GM19468 (cell line): Measurements from ENCODE around the gene SDK1.
A peak's percentile ranks its signal among the peaks of the same experiment; 100 is the strongest.
"Not testable (repeated sequence)": the region's sequence is repeated elsewhere in the genome, so short reads cannot be mapped to it uniquely, and the experiment has no call there.

Experiments
- ATAC-seq: cut with Tn5 transposase; IDR thresholded peaks from one replicate; pipeline ENCODE4 v1.9.1; 2021; ENCODE audit warnings: mild to moderate bottlenecking, moderate library complexity, moderate number of reproducible peaks; ENCODE audit not compliant: unreplicated experiment; ENCODE audit errors: extremely low read depth

SDK1 gene

DNA sequence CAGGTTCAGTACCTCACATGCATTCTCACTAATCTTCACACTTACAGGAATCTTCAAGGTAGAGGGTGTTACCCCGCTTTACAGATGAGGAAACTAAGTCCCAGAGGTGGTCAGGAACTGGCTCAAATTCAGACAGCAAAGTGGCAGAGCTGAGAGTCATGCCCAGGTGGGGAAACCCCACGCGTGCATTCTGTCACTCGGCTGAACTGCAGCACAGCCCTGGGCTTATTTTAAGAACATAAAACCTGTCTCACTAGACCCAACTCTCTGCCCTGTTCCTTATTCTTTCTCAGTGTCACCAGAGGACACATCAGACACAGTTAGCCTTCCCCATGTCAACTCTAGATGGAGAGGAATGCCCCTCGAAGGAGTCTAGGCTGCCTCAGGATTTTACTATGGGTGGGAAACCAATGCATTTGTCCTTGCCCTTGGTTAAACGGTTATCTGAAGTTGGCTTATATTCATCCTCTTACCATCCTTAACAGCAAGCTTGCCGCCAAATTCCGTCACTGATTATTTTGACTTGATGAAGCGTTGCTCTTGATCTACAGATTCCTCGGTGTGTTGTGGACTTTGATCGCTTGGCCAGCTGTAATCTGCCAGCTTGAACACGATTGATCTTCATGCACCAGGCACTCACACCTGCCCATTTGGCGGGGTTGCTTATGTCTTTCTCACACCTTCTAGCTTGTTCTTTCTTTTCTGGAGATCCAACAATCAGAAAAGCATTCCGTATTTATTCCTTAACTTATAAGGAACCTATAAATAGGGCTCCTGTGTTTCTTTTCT lies 627.9 kb downstream of the SDK1 start:
- no peak for ATAC-seq

DNA sequence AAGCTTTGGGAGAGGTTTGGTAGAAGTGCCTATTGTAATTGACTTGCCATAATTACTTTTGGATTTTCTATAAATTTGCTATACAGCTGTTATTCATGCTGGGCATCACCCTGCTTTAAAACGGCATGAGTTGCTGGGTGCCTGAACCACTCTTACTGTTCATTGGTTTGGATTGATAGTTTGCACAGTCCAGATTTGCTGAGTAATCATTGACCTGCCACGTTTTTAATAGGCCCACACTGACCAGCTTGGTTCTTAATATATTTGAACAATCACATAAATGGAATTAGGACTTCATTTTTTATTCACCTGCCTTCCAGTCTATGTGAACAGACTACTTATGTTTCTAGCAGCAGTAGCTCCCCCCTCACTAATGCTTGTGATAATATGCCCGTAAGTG lies 630.8 kb downstream of the SDK1 start:
- no peak for ATAC-seq

DNA sequence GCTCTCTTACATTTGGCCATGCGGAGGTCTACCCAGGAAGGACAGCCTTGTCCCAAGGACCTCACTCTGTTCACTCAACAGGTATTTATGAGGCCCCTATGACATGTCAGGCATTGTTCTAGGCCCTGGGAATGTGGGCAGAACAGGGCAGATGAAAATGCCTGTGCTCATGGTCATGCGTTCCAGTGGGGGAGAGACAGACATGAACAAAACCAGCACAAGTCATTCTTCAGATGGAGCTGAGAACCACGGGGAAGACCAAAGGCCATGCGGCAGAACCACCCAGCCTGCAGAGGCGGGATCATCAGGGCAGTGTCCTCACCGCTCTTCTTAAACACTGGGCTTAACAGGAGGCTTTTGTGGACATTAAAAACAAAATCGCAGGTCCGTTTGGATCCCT lies 636.1 kb downstream of the SDK1 start:
- no peak for ATAC-seq

DNA sequence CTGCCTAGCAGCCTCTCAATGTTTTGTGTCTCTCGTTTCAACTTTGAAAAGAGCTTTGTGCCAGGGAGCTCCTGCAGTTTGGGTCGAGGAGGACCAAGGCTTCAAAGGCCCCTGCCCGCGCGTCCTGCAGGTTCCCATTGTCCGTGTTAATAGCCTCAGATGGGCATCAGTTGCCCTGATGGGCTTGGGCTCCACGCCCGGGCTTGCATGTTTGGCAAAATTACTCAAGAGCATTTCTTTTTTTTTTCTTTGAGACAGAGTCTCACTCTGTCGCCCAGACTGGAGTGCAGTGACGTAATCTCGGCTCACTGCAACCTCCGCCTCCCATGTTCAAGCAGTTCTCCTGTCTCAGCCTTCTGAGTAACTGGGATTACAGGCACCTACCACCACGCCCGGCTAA lies 636.6 kb downstream of the SDK1 start:
- ATAC-seq: no peak

DNA sequence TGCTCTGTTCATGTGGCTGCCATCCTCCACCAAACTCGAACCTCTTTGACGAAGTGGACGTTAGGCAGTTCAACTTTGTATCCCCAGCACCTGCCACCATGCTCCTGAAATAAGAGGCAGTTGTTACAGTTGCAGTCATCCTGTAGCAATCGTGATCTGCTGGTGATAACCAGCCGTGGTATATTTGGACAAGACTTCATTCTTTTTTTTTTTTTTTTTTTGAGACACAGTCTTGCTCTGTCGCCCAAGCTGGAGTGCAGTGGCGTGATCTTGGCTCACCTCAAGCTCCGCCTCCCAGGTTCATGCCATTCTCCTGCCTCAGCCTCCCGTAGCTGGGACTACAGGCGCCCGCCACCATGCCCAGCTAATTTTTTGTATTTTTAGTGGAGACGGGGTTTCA lies 640.7 kb downstream of the SDK1 start:
- ATAC-seq: not testable (repeated sequence)

DNA sequence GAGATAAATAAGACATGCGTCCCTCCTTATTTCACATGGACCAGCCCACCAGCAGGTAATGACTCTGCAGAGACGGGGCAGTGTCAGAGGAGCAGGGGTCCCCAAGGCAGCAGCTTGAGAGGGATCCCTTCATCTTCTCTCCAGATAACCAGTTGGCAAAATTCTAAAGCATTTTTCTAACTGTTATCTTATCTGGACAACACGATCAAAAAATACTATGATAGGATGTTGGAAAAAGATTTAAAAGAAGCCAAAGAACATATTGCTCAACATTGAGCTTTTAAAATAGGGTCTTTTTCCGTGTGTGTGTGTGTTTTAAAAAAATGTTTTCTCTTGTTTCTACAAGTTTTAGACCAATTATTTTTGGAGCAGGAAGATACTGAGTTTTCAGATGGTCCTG lies 641.2 kb downstream of the SDK1 start:
- ATAC-seq: no peak

DNA sequence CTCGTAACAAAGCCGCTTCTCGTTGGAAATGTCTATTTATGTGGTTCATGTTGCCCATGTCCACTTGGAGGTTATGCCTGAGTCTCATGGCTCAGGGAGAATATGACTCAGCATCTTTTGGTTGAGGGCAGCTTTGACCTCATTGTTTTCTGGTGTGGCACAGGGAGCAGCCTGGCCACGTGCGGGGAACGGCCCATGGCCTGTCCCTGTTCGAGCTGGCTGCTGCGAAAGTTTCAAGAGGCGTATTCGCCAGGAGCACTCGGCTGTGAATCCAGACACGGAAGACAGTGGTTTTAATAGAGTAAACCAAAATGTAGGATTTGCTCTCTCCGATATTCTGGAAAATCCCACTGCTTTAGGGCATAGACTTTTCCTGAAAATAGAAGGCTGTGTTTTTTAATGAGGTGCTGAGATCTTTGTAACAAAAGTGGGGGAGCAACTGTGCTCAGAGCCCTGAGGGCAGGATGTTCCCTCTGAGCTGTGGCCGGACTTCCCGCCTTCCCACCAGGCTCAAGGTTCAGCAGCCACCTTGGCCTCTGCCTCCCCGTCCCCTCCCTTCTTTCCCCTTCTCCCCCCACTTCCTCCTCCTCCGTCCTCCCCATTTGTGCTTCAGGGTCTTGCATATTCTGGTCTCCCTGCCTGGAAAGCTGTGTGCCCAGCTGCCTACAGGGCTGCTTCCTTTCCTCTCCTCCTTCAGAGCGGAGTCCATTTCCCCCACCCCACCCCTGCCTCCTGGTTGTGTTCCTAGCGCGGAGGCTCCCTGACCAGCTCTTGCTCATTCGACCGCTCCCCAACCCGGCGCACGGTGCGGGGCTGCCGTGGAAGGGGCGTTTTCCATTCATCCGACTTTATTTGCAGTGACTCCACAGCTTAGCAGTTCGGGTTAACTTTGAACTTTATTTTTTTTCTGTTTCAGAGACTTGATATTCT lies 642.0 kb downstream of the SDK1 start:
- ATAC-seq: no peak

DNA sequence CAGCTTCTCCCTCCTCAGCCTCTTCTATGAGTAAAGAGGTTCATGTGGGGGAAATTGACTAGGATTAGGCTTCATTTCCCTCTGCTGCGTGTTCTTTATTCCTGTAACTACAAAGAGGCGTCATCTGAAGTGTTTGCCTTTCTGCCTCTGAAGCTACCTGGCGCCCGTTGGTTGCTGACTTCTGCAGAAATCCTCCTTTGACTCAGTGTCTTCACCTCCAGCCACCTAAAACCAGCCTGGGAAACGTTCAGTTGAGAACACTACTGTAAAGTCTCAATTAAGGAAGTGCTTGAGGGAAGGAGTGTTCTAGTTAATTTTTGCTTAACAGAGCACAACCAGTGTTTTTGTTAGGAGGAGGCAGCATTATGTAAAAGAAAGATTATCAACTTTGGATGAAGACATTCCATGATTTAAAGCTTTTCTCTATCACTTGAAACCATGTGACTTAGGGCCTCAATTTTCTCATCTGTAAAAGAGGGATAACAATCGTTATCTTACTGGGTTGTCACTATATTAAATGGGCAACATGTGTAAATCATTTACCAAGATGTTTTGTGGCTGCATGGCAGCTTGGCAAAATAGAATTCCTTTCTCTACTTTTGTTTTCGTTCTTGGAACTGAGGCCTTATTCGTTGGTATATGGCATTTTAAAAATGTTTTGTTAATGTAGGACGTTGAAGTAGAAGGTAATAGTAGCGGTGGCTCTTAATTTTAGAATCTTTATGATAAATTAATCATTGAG lies 642.9 kb downstream of the SDK1 start:
- no peak for ATAC-seq

DNA sequence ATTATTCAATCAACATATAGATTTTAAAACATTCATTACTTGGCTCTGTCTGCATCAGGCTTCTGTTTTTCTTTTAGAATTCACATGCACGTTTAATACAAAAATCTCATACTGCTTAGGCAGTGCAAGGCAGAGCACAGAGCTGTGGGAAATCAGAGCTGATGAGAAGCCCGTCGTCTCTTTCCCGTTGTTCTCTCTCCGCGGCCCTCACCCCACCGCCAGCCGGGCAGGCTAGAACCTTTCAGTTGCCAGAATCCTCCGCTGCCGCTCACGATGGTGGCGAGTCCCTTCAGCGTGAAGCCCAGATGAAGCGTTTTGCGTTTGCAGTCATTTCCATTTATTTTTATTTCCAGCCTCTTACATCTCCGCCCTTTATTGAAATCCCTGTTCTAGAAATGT lies 648.2 kb downstream of the SDK1 start:
- no peak for ATAC-seq

DNA sequence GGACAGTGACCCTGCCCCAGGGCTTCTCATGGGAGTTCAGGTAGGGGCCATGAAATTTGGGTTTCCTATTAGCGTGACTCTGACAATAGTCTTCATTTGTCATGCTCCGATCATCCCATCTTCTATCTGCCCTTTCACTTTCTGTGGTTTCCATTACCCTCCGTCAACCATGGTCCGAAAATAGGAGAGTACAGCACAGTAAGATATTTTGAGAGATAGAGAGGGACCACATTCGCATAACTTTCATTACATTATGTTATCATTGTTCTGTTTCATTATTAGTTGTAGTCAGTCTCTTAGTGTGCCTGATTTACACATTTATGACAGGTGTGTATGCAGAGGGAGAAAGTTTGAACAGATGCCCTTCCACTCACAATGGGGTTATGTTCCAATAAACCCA lies 649.2 kb downstream of the SDK1 start:
- peak; percentile 60 for ATAC-seq

DNA sequence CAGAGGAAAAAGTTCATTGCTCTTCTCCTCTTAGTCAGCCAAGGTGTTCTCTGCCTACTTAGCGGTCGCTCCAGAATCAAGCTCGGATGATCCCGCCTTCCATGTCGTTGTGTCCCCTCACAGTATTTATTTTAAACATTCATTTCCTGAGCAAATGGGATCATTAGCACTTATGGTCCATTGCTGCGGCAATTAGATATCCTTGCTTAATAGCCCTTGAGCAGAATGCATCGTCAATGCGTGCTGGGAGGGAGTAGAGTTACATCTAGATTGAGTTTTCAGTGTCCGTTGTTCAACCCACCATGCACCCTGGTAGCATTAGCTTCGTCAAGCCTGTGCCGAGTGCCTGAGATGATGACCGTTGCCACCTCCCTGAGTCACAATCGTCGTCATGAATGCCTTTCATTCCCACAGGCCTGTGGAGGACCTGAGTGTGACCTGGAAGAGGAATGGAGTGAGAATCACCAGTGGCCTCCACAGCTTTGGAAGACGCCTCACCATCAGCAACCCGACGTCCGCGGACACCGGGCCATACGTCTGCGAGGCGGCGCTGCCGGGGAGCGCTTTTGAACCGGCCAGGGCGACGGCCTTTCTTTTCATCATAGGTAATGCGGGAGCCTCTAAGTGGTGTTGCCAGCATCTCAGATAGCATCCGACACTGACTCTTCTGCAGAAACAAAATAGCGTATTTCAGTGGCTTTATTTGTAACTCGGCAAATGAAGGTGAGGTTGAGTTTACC lies 650.4 kb downstream of the SDK1 start:
- ATAC-seq: no peak

DNA sequence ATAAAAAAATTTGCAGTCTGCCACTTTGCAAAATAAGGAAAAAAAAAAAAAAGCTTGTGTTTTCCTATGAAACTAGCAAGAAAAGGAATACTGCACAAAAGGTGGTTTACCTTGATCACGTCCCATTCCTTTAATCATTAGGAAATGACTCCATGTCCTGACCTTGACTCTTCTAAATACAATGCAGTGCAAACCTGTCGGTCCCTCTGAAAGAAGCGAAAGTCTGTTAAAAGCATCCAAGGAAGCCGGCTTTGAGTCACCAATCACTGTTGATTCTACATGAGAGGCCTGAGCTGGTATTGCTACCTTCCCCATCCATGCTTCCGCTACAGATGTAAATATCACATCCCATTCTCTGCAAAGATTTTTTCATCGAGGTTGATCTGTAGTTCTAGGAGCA lies 652.1 kb downstream of the SDK1 start:
- ATAC-seq: no peak

DNA sequence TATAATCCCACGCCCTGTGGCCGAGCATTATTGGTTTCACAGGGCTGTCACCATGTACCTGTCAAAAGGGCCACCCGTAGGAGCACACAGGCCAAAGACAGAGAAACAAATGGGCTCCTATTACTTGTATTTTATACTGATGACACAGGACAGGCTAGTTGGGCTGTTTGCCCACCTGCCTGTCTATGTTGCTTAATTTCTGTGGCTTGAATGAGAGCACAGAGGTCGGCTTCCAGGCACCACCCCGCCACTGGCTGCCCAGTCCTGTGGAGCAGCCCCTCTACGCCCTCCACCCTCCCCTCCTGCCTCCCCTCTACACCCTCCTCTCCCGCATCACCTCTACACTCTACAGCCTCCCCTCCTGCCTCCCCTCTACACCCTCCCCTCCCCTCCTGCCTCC lies 652.9 kb downstream of the SDK1 start:
- no peak for ATAC-seq

DNA sequence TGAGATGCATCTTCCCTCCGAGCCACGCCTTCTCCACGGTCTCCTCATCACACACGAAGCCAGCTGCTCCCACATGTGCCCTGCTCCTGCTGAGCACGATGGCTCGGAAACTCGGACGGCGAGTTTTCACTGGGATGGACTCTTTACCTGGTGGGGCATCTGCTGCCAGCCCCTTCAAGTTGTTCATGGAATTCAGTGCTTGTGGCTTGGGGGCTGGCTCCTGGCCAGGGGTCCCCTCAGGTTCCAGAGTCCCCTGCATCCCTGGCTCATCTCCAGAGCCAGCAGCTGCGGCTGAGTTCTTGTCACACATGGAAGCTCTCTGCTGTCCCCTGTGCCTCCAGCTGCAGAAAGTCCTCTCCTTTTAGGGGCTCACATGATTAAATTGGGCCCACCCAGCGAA lies 654.0 kb downstream of the SDK1 start:
- no peak for ATAC-seq

DNA sequence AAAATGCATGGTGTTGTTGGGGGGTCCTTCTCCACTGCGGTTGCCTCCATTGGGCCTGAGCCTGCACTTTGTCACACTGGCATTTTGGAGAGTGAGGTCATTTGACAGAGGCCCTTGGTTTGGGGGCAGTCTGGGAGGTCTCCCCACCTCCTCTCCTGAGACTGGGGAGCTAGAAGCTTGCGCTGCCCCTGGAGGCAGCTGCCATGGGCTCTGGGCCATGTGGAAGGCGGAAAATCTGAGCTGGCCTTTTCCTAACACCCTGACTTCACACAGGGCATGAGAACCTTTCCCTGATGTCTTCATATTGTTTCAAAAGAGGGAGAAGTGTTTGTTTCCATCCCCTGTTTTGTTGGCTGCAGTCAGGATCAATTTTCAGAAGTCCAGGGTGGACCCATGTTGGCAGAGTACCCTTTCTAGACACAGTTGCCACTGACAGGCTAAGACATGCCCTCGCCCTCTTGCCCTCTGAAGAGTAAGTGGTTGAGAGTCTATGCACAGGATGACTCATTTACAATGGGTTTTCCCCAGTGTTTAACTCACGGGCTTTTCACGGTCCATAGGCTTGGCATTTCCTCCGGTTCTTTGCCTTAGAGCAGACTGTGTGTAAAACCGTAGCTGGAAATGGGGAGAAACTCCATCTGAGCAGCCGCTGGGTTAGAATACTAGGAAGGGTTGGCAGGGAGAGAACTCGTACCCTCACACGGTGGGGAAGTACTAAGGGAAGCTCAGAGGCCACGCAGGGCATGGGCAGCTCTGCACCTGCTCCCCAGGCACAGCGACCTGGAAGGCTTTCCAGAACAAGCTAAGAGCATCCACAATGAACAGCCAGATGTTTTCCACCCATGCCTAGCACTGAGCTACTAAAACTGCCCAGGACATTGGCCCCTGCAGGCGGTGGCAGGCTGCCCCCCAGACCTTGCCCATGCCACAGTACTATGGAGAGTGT lies 655.0 kb downstream of the SDK1 start:
- ATAC-seq: peak; percentile 81

DNA sequence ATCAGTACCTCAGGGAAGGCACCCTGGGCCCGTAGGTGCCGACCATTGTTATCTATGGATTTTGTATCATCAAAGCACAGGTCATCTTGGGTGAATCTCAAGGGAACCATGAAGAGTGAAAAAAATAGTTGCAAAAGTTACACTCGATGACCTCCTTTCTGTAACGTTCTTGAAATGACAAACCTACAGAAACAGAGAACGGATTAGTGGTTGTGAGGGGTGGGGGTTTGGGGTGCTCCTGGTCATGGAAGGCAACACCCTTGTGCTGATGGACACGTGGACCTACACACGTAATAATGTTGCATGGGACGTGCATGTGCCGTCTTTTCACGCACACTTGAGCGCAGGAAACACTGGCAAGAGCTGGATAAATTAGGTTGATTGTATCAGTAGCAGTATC lies 655.9 kb downstream of the SDK1 start:
- no peak for ATAC-seq

DNA sequence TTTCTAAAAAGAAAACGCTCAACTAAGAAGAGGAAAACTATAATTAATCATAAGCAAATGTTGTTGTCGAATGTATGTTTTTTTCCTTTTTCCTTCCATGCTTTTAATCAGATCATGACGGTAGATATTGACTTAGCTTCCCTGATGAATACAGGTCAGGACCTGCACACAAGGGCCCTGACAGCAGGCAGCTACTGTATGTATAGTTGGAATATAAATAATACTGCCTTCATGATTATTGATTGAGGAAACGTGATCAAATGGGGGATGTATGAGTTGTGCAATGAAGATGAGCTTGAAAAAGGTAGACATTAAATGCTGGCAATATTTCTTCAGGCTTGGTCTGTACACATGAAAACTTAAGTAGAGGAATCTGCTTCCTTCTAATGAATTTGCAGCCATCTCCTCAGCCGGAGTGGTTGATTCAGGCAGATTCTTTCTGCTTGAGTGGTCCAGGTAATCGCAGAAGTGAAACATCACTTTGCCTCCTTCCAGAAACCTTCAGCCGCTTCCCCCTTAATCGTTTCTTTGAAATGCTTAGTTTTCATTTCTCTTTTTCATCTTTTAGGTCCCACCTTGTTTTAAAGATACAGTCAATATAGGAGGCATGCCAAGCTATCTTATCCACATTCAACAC lies 656.5 kb downstream of the SDK1 start:
- no peak for ATAC-seq

DNA sequence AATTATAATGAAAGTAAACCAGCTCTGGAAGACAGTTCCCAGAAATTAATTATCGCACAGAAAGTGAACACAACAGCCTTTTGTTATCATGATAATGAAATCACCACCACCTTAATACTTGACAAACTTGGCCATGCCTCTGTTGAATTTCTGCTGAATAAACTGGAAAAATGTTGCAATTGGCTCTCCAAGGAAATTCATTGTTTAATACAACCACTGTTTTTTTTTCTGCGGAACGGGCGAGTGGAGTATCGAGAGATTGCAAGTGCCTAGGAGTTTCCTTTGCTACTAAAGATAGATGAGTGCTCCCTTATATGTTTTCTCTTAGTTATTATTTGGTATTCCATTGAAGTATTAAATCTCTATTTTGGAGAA lies 657.0 kb downstream of the SDK1 start:
- no peak for ATAC-seq

DNA sequence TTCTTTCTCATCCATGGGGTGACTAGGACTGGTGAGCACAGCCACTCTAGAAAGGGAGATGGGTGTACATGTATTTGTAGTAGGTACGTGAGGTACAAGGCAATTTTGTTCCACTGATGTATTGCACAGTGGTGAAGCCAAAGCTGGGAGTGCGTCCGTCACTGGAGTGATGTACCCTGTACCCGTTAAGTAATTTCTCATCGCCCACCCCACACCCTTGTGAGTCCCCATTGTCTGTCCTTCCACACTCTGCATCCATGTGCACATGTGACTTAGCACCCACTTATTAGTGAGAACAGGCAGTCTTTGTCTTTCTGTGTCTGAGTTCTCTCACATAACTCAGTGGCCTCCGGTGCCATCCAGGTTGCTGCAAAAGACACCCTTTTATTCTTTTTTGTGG lies 658.3 kb downstream of the SDK1 start:
- ATAC-seq: no peak
